Naive thymus-derived CD4-positive, alpha-beta T cell (primary cell): ENCODE data around the gene DZIP1L. TPM values are rescaled to one million over a fixed set of nuclear protein-coding genes. Genes with fewer than 3 reads are reported as not detected.

Experiments
- ATAC-seq: fragments of 150-1000 bp; cut with Tn5 transposase; 2 replicates; pipeline ENCODE4 v1.10.0; 2021; ENCODE audit warnings: mild to moderate bottlenecking, moderate library complexity
- CTCF ChIA-PET: fragments of 350-600 bp; sonication (Branson Sonifier 250); formaldehyde crosslinking; loops from one replicate; lab custom pipeline; 2021; ENCODE audit warnings: antibody characterized with exemption; lab: Charles Lee
- POLR2A ChIA-PET: fragments of 350-600 bp; sonication (Branson Sonifier 250); formaldehyde crosslinking; loops from one replicate; lab custom pipeline; 2021; ENCODE audit warnings: antibody characterized with exemption, inconsistent platforms; lab: Charles Lee
- DNase-seq, 9 donors: peaks; one replicate each; pipeline versions ENCODE4 v3.0.0 to v3.0.0-alpha.2; 2020 to 2022; ENCODE audit warnings: mixed read lengths in 1 of 9
- H3K27ac ChIP-seq: one replicate; pipeline ENCODE4 v1.7.0; 2013; ENCODE audit warnings: mild to moderate bottlenecking, low read depth, low read length, moderate library complexity
- H3K27me3 ChIP-seq, 2 donors: one replicate each; pipeline ENCODE4 v1.7.0; 2013; ENCODE audit warnings: low read length in 2 of 2, mild to moderate bottlenecking in 2 of 2, moderate library complexity in 2 of 2; ENCODE audit not compliant: control insufficient read depth in 2 of 2, insufficient read depth in 2 of 2
- H3K36me3 ChIP-seq, 3 experiments: 1 replicate in 2 of 3; 2 replicates in 1 of 3; pipeline ENCODE4 v1.7.0; 2013; ENCODE audit warnings: low read length in 3 of 3, mild to moderate bottlenecking in 3 of 3, moderate library complexity in 1 of 3; ENCODE audit not compliant: insufficient read depth in 3 of 3, control insufficient read depth in 2 of 3
- H3K4me1 ChIP-seq, 2 donors: one replicate each; pipeline ENCODE4 v1.7.0; 2013; ENCODE audit warnings: low read length in 2 of 2, mild to moderate bottlenecking in 2 of 2, moderate library complexity in 1 of 2; ENCODE audit not compliant: control insufficient read depth in 2 of 2, insufficient read depth in 2 of 2
- H3K4me3 ChIP-seq: 2 replicates; pipeline ENCODE4 v1.7.0; 2013; ENCODE audit warnings: mild to moderate bottlenecking, low read length
- H3K9me3 ChIP-seq, 3 experiments: 1 replicate in 2 of 3; 2 replicates in 1 of 3; pipeline ENCODE4 v1.7.0; 2013; ENCODE audit warnings: low read length in 3 of 3; ENCODE audit not compliant: control insufficient read depth in 2 of 3
- H3K27ac Mint-ChIP-seq, 9 donors: one replicate each; pipeline ENCODE4 v1.8.0; 2020 to 2022; ENCODE audit warnings: mixed read lengths in 9 of 9, mild to moderate bottlenecking in 8 of 9, moderate library complexity in 5 of 9, inconsistent platforms in 2 of 9
- H3K27me3 Mint-ChIP-seq, 5 donors: one replicate each; pipeline ENCODE4 v1.8.0; 2021 to 2022; ENCODE audit warnings: mixed read lengths in 5 of 5, mild to moderate bottlenecking in 1 of 5
- H3K36me3 Mint-ChIP-seq, 5 donors: one replicate each; pipeline ENCODE4 v1.8.0; 2020 to 2022; ENCODE audit warnings: mixed read lengths in 5 of 5, mild to moderate bottlenecking in 3 of 5, inconsistent platforms in 1 of 5
- H3K4me1 Mint-ChIP-seq, 7 donors: one replicate each; pipeline ENCODE4 v1.8.0; 2020 to 2022; ENCODE audit warnings: mixed read lengths in 7 of 7, mild to moderate bottlenecking in 3 of 7, inconsistent platforms in 1 of 7
- H3K4me3 Mint-ChIP-seq, 10 donors: one replicate each; pipeline ENCODE4 v1.8.0; 2020 to 2022; ENCODE audit warnings: mild to moderate bottlenecking in 10 of 10, mixed read lengths in 10 of 10, moderate library complexity in 6 of 10, inconsistent platforms in 2 of 10
- H3K9me3 Mint-ChIP-seq, 11 donors: one replicate each; pipeline ENCODE4 v1.8.0; 2020 to 2022; ENCODE audit warnings: mixed read lengths in 11 of 11, mild to moderate bottlenecking in 4 of 11, inconsistent platforms in 1 of 11, moderate library complexity in 1 of 11
- intact Hi-C, 2 donors: fragments of 100-400 bp; cut with micrococcal nuclease; formaldehyde crosslinking; loops; one replicate each; pipeline ENCODE4 v1.15.1; 2023
- polyA plus RNA-seq, 2 donors: library from polyadenylated mRNA; unstranded; fragments of 300-500 nt; fragmentation: Illumina TruSeq; gene quantifications; one replicate each; pipeline ENCODE4 v1.2.3, GENCODE V29; 2021
- total RNA-seq, 6 experiments: library from RNA in 5 of 6; stranded (reverse) in 5 of 6; gene quantifications; 1 replicate in 5 of 6; 2 replicates in 1 of 6; pipeline ENCODE4 v1.2.3 and lab custom pipeline; 2021 to 2026

DZIP1L gene
- total and polyA plus RNA-seq, 7 experiments from 2014 or later, result 0.15 TPM; not detected in 6

DNA sequence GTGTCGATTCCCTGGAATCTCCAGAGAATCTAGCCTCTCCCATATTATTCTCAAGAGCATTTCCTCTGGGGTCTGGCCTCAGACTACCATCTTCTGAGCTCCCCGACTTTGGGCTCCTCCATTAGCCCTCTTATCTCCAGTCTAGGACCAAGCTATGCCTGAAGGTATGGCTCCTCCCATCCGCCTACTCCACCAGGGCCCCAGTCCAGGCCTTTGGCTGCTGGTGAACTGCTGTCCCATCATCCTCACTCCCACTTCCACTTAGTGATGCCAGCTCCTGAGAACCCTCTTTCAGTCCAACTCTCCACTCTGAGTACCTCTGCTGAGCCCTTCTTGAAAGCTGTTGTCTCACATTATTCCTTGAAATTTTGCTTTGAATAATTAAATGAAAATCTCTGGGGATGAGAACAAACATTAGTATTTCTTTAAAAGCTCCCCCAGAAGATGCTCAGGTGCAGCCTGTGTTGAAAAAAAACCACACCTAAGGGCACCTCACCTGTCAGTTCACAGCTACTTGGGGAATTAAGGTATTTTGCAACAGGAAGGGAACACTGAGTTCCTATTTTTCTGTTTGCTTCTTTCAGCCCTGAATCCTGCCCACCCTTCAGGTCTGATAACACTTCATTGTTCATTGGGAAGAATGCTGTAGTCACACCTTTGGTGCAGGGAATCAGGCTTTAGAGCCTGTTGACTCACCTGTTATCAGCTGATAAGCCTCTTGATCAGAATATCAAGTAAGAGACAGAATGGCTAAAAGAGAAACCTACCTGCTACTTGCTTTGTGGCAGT lies 95.9 kb downstream of the DZIP1L start:
- no peaks in the 10 kb centered on the region for H3K27me3 ChIP-seq
- no peaks in the 10 kb centered on the region for H3K4me1 Mint-ChIP-seq
- CTCF ChIA-PET, result no interaction called here
- H3K27me3 Mint-ChIP-seq, result no peaks in the 10 kb centered on the region
- no peaks in the 10 kb centered on the region for H3K36me3 ChIP-seq
- H3K9me3 Mint-ChIP-seq, result peaks cover 0 to 4% (median 0%) of the 10 kb centered on the region in 11 donors
- POLR2A ChIA-PET, result no interaction called here
- H3K4me1 ChIP-seq, result no peaks in the 10 kb centered on the region
- no peak overlapping the region for H3K4me3 ChIP-seq
- DNase-seq, result no peak
- intact Hi-C loops, result no loop called here
- no peaks in the 10 kb centered on the region for H3K36me3 Mint-ChIP-seq
- H3K27ac Mint-ChIP-seq, result no peak overlapping the region
- no peak overlapping the region for H3K27ac ChIP-seq
- no peaks in the 10 kb centered on the region for H3K9me3 ChIP-seq
- ATAC-seq, result no peak
- H3K4me3 Mint-ChIP-seq, result no peak overlapping the region

GRCh38 chr3:138016065-138016464 lies 99.3 kb downstream of the DZIP1L start:
- Histone ChIP-seq H3K9me3 (no peaks in the 10 kb centered on the region), H3K36me3 (no peaks in the 10 kb centered on the region), H3K4me1 (no peaks in the 10 kb centered on the region), H3K4me3 (no peak overlapping the region), H3K27me3 (no peaks in the 10 kb centered on the region), H3K27ac (no peak overlapping the region)
- intact Hi-C loops, result no loop called here
- H3K27me3 Mint-ChIP-seq, result peaks cover 0 to 7% (median 6%) of the 10 kb centered on the region in 5 donors
- POLR2A ChIA-PET, result no interaction called here
- H3K27ac Mint-ChIP-seq, result no peak overlapping the region
- no peaks in the 10 kb centered on the region for H3K36me3 Mint-ChIP-seq
- peaks cover 0 to 4% (median 0%) of the 10 kb centered on the region in 11 donors for H3K9me3 Mint-ChIP-seq
- CTCF ChIA-PET, result no interaction called here
- no peak for ATAC-seq
- no peak for DNase-seq
- no peaks in the 10 kb centered on the region for H3K4me1 Mint-ChIP-seq
- H3K4me3 Mint-ChIP-seq, result no peak overlapping the region

DNA sequence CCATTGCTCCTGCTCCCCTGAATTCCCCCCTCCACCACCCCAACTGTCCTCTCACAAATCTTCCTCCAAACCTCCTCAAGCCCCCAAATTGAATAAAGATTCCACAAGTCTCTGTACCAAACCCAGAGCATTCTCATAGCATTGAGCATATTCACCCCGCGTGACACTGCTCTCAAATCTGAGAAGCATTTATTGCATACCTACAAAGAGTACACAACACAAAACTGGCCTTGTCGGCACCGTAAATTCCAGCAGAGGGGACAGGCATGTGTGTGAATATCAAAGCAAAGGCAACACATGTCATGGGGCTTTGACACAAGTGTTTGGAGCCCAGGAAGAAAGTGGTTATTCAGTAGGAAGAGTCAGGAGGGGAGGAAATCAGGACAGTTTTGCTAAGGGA lies 102.9 kb downstream of the DZIP1L start:
- Mint-ChIP-seq H3K4me1 (no peaks in the 10 kb centered on the region), H3K27me3 (peaks cover 0 to 13% (median 6%) of the 10 kb centered on the region in 5 donors), H3K27ac (no peak overlapping the region), H3K9me3 (peaks cover 0 to 2% (median 0%) of the 10 kb centered on the region in 11 donors), H3K4me3 (no peak overlapping the region), H3K36me3 (no peaks in the 10 kb centered on the region)
- ATAC-seq (no peak), DNase-seq (no peak)
- ChIA-PET POLR2A (no interaction called here), CTCF (no interaction called here)
- intact Hi-C loops, result no loop called here
- H3K36me3 ChIP-seq, result no peaks in the 10 kb centered on the region
- no peak overlapping the region for H3K27ac ChIP-seq
- H3K4me3 ChIP-seq, result no peak overlapping the region
- no peaks in the 10 kb centered on the region for H3K9me3 ChIP-seq
- H3K4me1 ChIP-seq, result no peaks in the 10 kb centered on the region
- H3K27me3 ChIP-seq, result no peaks in the 10 kb centered on the region

Other genes with a start within 250 kb of the DZIP1L start
- gene CLDN18, start 105.4 kb downstream of the DZIP1L start, total RNA-seq, result not detected
- gene CLDN18, start 105.4 kb downstream of the DZIP1L start, polyA plus RNA-seq, result not detected
- gene A4GNT, start 16.8 kb upstream of the DZIP1L start, total RNA-seq, result not detected
- gene A4GNT, start 16.8 kb upstream of the DZIP1L start, polyA plus RNA-seq, result not detected
- 10 to 100 TPM; 15.4 to 28.2 (median 20.8) TPM for gene DBR1, start 59.3 kb upstream of the DZIP1L start, total RNA-seq
- gene DBR1, start 59.3 kb upstream of the DZIP1L start, polyA plus RNA-seq, result 10 to 100 TPM; 14.7 to 23.2 TPM
- 10 to 100 TPM; 51.9 to 72.3 (median 67.0) TPM for gene ARMC8, start 71.7 kb upstream of the DZIP1L start, total RNA-seq
- gene ARMC8, start 71.7 kb upstream of the DZIP1L start, polyA plus RNA-seq, result 10 to 100 TPM; 43.3 to 44.1 TPM
- gene NME9, start 214.2 kb upstream of the DZIP1L start, total RNA-seq, result 1 to 10 TPM in 2 of 5 experiments, under 1 TPM in 2, not detected in 1; 0.69 to 2.0 (median 1.2) TPM
- gene NME9, start 214.2 kb upstream of the DZIP1L start, polyA plus RNA-seq, result under 1 TPM; 0.52 to 0.71 TPM
- gene MRAS, start 233.0 kb upstream of the DZIP1L start, total RNA-seq, result 1 to 10 TPM in 2 of 5 experiments, under 1 TPM in 3; 0.05 to 4.9 (median 0.80) TPM
- not detected for gene MRAS, start 233.0 kb upstream of the DZIP1L start, polyA plus RNA-seq